Activated CD8-positive, alpha-beta memory T cell treated with anti-CD3 and anti-CD28 coated beads for 36 hours (primary cell): Measurements from ENCODE around the gene JMJD8. TPM values are rescaled to one million over a fixed set of nuclear protein-coding genes. Genes with fewer than 3 reads are reported as not detected.

ENCODE experiments used
- CTCF ChIA-PET: fragments of 350-600 bp; sonication (Branson Sonifier 250); formaldehyde crosslinking; loops from one replicate; lab custom pipeline; 2021; ENCODE audit warnings: antibody characterized with exemption; lab: Charles Lee
- POLR2A ChIA-PET: fragments of 350-600 bp; sonication (Branson Sonifier 250); formaldehyde crosslinking; loops from one replicate; lab custom pipeline; 2021; ENCODE audit warnings: antibody characterized with exemption; lab: Charles Lee
- total RNA-seq, 2 experiments: library from RNA; stranded (reverse); gene quantifications; one replicate each; pipeline ENCODE4 v1.2.3, GENCODE V29; 2021

Gene JMJD8
- total RNA-seq, 2 experiments from 2014 or later = 48.7 to 49.3 TPM

DNA sequence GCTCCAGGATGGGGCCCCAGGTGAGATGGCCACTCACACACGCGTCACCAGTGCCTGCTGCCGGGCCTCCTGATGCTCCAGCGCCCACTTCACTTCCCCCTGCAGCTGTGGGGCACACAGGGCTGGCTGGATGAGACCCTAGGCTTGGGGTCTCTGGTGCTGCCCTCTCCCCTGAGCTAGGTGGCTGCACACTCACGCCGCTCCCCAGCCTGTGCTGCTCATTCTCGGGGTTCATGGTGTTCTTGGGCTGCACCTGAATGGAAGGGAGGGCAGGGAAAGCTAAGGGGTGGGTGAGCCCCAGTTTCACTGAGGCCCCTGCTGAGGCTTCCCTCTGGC is 40.9 kb upstream of the JMJD8 start:
- CTCF ChIA-PET = interaction anchor here (0.7 to 3.1 kb wide), 4 partner anchors 10 to 89 kb away, joined by 3 to 26 read pairs (median 4); partner anchors contain the start of genes METRN and WDR24
- POLR2A ChIA-PET = interaction anchor here (1.2 kb wide), 1 partner anchor 11 kb away, joined by 7 read pairs; no protein-coding TSS in a partner anchor

DNA sequence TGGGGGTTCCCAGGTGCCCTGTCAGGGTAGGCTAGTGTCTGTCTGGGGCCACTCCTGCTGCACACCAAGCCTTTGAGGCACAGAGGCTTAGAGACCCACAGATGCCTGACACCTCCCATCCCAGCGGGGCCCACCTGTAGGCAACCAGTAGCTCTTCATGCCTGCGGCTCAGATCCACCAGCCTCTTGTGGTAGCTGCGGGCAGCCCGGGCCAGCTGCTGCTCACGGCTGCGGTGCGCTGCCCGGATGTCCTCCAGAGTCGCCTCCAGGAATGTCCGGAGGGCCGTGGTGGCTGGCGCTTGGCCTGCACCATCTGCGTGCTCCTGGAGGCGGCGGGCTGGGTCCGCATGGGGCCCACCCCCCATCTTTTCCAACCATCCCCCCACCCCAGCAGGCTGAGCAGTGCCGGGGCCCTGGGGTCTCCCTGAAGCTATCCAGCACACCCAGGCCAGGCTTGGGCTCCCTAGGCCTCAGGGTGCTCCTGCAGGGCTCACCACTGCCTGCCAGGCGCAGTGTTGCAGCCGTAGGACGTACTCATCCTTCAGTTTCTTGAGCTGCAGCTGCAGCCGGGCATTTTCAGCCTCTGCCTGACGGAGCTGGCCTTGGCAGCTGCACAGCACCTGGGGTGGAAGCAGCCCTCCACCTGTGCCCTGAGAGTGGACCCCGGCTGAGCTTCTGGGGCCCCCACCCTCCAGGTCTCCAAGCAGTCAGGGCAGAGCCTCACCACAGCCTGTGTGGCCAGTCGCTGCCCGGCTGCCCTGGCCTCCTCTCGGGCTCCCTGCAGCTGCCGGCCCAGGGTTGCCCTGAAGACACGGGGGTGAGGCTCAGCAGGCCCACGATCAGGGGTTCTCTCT is 40.3 kb upstream of the JMJD8 start:
- ChIA-PET CTCF (interaction anchor here (0.7 to 3.1 kb wide), 3 partner anchors 10 to 89 kb away, joined by 3 to 26 read pairs (median 3); partner anchors contain the start of genes METRN and WDR24), POLR2A (no interaction called here)

DNA sequence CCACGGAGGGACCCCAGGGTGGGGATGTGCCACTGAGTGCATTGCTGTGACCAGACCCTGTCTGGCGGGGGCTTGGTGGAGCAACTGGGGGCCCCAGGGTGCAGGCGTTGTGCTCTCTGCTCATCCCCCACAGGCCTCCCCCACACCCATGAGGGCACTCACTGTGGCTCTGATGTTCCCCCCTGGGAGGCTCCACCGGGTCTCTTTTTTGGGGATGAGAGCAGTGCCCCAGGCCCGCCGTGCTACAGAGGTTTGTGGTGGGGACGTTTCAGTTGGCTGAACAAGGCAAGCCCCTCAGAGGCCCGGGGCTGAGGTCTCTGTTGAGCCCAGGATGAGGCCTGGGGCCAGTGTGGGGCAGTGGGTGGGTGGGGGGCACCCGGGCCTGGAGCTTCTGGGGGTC is 39.6 kb upstream of the JMJD8 start:
- ChIA-PET POLR2A (interaction anchor here (1.0 kb wide), 1 partner anchor 12 kb away, joined by 3 read pairs; no protein-coding TSS in a partner anchor), CTCF (interaction anchor here (3.1 kb wide), 1 partner anchor 10 kb away, joined by 26 read pairs; the partner anchor contains the start of gene METRN)

DNA sequence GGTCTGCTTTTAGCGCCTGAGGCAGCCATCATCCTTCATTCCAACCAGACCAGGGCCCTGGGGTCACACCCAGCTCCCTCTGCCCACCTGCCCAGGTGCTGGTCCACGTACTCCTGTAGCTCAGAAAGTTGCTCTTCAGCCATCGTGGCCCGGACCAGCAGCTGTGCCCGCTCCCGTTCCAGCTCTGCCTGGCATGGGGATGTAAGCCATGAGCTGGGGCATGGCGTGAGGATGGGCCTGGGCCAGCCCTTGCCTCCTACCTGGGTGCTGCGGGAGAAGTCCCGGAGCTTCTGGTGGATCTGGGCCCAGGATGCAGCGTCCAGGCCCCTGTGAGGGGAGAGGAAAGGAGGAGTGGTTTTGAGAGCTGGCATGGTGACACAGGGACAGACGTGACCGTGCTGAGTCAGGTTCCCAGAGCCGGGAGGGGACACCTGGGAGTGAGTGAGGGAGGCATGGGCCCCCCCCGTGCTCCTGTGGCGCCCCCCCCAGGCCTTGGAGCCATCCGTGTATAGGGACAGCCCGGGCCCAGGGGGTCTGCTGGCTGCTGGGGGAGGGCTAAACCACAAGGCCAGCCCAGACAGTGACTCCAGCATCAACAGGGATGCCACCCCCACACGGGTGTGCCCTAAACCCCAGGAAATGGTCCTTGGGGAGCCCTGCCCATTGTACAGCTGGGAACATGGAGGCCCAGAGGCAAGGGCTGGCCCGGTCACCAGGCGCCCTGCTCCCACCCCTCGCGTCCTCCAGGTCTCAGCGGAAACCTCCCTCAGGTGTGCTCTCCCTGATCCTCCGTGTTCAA is 38.9 kb upstream of the JMJD8 start:
- ChIA-PET CTCF (interaction anchor here (0.6 to 1.9 kb wide), 3 partner anchors 11 to 139 kb away, joined by 3 to 5 read pairs (median 4); no protein-coding TSS in a partner anchor), POLR2A (interaction anchor here (1.0 kb wide), 2 partner anchors 13 to 18 kb away, joined by 3 read pairs; partner anchors contain the start of gene CIAO3)

DNA sequence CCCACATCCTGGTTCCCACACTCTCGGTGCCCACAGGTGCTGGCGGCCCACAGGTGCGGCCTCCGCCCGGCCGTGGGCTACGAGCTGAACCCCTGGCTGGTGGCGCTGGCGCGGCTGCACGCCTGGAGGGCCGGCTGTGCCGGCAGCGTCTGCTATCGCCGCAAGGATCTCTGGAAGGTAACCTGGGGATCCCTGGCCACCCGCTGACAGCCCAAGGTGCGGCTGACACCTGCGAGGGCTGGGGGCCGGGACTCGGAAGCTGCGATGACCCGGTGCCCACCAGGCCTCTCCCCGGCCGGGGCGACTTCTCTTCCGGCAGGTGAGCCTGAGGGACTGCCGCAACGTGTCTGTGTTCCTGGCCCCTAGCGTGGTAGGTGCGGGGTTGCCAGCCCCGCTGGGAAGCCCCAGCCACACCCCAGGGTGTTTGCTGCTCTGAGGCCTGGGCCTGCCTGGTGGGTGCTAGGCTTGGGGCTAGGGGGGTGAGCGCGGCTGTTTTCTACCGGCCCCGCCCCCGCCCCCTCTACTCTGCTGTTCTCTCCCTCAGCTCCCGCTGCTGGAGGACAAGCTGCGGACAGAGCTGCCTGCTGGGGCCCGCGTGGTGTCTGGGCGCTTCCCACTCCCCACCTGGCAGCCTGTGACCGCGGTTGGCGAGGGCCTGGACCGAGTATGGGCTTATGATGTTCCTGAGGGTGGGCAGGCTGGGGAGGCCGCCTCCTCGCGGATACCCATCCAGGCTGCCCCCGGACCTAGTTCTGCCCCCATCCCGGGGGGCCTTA is 37.8 kb upstream of the JMJD8 start:
- ChIA-PET POLR2A (interaction anchor here (1.0 to 3.9 kb wide), 6 partner anchors 9 to 85 kb away, joined by 3 to 15 read pairs (median 4); partner anchors contain the start of gene CIAO3), CTCF (interaction anchor here (0.8 to 3.2 kb wide), 8 partner anchors 8 to 63 kb away, joined by 3 to 15 read pairs (median 4); no protein-coding TSS in a partner anchor)

DNA sequence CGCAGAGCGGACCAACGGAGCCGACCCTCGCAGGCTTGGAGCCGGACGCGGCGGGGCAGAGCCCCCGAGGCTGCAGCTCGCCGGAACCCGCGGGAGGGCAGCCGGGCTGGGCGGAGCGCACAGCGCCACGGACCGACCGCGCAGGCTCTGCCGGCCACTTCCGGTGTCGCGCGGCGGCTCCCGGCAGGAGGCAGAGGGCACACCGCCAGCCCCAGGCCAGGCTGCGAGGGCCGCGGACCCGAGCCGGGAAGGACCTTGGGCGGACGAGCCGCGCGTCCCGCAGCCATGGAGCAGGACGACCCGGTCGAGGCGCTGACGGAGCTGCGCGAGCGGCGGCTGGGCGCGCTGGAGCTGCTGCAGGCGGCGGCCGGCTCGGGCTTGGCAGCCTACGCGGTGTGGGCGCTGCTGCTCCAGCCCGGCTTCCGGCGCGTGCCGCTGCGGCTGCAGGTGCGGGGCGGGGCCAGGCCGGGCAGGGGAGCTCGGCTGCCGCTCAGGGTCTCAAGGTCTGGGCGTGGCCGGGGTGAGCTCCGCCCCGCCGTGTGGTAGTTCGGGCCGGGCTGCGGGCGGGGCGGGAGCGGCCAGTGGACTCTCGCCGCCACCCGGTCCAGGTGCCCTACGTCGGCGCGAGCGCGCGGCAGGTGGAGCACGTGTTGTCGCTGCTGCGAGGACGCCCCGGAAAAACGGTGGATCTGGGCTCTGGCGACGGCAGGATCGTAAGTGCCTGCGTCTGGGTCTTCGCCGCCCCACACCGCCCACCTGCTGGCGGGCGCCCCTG is 37.0 kb upstream of the JMJD8 start, which contains the start of gene ANTKMT:
Gene ANTKMT, plus strand, starts transcription at position 157 of the 775 bp plus-strand sequence. Its CDS starts 129 bp downstream, at position 286.
- CTCF ChIA-PET = interaction anchor here (0.8 to 3.2 kb wide), 11 partner anchors 9 to 64 kb away, joined by 3 to 17 read pairs (median 5); partner anchors contain the start of gene RHBDL1
- POLR2A ChIA-PET = interaction anchor here (0.9 to 3.9 kb wide), 7 partner anchors 9 to 85 kb away, joined by 3 to 15 read pairs (median 3); partner anchors contain the start of gene CIAO3

DNA sequence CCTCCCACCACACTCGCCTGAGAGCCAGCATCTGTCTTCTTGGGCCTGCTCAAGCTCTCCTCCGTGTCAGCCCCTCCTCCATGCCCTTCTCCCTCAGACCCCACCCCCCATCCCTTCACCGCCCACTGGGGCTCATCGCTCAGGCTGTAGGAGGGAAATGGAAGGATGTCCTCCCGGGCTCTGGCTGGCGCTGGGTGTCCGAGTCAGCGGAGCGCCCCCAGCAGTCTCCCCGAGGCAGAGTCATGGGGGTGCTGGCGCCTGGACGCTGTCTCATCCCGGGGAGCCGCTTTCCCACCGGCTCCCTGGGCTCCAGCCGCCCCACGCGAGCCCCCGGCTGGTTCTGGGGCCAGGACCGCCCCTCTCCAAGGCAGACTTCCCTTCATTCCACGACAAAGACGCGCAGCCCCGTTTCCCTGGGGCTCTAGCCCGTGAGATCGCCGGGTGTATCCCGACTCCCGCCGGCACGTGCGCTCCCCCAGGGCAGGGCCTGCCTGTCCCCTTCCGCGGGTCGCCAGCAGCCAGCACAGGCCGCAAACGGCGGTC is 36.4 kb upstream of the JMJD8 start:
- ChIA-PET CTCF (interaction anchor here (0.7 to 3.2 kb wide), 14 partner anchors 8 to 92 kb away, joined by 3 to 17 read pairs (median 4); partner anchors contain the start of genes CIAO3 and RHBDL1), POLR2A (interaction anchor here (0.6 to 3.9 kb wide), 9 partner anchors 10 to 86 kb away, joined by 3 to 15 read pairs (median 3); partner anchors contain the start of genes CIAO3 and RHOT2)

DNA sequence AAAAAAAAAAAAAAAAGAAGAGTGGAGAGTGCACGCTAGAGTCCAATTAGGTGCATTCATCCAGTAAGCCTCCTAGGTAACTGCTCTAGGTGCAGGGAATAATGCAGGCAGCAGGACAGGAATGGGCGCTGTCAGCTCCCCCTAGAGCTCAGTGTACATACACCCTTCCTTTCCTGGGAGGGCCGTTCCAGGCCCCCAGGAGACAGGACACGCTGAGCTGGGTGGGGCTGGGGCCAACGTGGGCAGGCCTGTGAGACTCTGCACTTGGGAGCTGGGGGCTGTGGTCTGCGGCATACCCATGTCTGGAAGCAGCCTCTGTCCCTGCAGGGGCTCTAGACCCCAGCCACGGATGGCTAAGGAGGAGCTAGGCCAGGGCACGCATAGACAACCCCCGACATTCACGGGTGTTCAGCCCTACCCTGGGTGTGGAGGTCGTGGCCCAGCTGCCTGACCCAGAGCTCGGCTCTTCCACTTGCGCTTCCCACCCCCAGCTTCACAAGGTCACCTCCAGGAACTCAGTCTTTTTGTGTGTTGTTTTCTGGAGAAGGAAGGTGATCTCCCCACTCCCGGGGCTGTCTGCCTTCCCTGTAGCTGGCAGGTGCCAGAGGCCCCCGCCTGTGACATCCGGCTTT is 35.8 kb upstream of the JMJD8 start:
- ChIA-PET POLR2A (interaction anchor here (0.6 to 3.9 kb wide), 6 partner anchors 11 to 63 kb away, joined by 3 to 15 read pairs (median 3); partner anchors contain the start of genes CIAO3 and RHOT2), CTCF (interaction anchor here (0.7 to 3.2 kb wide), 11 partner anchors 9 to 92 kb away, joined by 3 to 17 read pairs (median 4); partner anchors contain the start of gene CIAO3)

DNA sequence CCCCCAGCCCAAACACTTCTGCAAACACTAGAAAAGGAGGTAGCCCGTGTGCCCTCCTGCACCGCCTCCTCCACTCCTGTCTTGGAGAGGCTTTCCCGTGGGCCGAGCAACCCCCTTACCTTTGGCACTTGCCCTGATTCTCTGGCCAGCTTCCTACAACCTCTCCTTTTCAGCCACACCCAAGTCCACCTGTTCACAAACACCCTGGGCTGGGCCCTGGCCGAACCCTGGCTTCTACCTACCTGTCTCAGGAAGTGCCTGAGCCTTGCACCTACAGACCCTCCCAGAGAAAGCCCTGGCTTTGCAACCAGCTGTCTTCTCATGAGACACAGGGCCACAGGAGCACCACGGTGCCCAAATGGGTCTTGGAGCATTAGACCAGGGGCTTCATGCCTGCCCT is 34.8 kb upstream of the JMJD8 start:
- CTCF ChIA-PET = interaction anchor here (1.3 to 3.2 kb wide), 4 partner anchors 17 to 93 kb away, joined by 3 to 17 read pairs (median 9); no protein-coding TSS in a partner anchor
- POLR2A ChIA-PET = interaction anchor here (3.9 kb wide), 1 partner anchor 12 kb away, joined by 15 read pairs; no protein-coding TSS in a partner anchor

DNA sequence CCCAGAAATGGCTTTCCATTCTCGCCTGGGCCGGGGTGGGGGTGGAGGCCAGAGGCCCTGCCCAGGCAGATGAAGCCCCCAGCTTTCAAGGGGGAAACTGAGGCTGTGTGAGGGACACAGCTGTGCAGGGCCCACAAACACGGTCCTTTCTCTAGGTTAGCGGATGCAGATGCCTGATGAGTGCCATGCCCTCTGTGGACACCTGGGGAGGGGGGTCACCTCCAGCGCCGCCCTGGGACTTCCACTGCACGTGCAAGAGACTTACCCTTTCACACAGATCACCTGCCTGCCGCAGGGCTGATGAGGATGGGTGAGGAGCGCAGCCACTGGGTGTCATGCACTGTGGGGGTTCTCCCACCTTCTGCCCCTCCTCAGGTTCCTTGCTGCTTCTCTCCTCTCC is 34.3 kb upstream of the JMJD8 start:
- CTCF ChIA-PET = interaction anchor here (1.3 kb wide), 1 partner anchor 25 kb away, joined by 3 read pairs; no protein-coding TSS in a partner anchor
- POLR2A ChIA-PET = no interaction called here

DNA sequence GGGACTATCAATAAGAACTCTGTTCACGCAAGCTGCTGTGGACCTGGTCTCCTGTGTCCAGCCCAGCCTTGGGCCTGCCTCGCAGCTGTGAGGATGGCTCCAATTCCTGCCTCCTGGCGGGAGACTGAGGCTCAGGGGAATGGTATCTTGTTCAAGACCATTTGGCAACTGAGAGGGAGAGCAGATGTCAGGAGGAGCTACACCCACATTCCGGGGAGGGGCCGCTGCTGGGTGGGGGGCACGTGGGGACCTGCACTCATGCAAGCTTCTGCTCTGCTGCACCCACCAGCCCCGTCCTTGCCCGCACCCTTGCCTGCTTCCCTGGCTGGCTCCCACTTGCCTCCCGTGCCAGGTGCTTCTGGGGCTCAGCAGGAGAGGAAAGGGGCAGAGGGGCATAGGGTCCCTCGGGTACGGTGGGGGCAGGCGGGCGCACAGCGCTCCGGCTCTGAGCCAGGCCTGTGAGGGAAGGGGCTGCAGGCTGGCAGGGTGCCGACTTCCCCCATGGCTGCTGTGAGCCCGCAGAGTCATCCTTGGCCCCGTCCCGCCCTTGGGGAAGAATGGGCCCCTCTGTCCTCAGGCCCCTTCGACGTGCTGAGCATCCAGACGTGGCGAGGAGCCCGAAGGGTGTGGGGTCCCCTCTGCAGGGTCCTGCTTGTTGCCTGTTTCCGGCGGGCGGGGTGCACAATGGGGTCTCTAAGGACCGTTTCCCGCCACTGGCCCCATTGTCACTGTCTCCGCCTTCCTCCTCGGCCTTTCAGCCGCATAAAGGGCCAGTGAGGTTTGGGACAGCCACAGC is 33.5 kb upstream of the JMJD8 start:
- ChIA-PET POLR2A (interaction anchor here (0.5 kb wide), 1 partner anchor 595 kb away, joined by 8 read pairs; no protein-coding TSS in a partner anchor), CTCF (interaction anchor here (0.8 kb wide), 1 partner anchor 21 kb away, joined by 3 read pairs; no protein-coding TSS in a partner anchor)

DNA sequence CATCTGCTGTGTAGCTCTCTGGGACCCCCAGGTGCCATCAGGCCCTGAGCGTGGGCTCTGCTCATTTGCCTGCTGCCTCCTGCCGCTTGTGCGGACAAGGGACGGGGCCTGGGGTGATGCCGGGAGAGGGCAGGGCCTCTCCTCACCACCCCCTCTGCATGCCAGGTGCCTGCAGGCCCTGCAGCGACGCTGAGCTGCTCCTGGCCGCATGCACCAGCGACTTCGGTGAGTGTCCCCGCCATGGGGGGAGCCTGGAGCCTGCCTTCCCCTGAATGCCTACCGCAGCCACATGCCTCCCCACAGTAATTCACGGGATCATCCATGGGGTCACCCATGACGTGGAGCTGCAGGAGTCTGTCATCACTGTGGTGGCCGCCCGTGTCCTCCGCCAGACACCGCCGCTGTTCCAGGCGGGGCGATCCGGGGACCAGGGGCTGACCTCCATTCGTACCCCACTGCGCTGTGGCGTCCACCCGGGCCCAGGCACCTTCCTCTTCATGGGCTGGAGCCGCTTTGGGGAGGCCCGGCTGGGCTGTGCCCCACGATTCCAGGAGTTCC is 32.7 kb upstream of the JMJD8 start:
- POLR2A ChIA-PET = interaction anchor here (0.5 to 1.3 kb wide), 3 partner anchors 12 to 596 kb away, joined by 8 to 12 read pairs (median 8); no protein-coding TSS in a partner anchor

DNA sequence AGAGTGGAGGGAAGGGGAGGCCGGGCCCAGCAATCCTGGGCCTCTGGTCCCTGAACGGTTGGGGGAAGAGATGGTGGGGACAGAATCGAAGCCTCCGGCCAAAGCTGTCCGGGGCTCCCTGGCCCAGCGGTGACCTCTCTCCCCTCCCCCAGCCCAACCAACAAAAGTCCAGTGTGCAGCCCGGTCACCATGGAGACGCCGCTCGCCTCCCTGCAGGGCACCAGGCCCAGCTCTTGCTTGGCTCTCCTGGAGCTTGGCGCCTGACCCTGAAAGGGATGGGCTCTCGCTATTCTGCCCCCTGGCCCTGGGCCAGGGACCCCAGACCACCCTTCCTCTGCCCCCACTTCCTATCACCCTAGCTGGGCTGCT is 32.0 kb upstream of the JMJD8 start:
- CTCF ChIA-PET = interaction anchor here (0.9 to 4.5 kb wide), 12 partner anchors 9 to 289 kb away, joined by 3 to 26 read pairs (median 8); partner anchors contain the start of genes CCDC78, CHTF18, CIAO3 and RPUSD1
- POLR2A ChIA-PET = interaction anchor here (0.6 to 1.3 kb wide), 4 partner anchors 9 to 21 kb away, joined by 3 to 12 read pairs (median 6); no protein-coding TSS in a partner anchor

More for the DNA sequence above, 32.7 kb upstream of the JMJD8 start:
- CTCF ChIA-PET = interaction anchor here (0.8 to 2.7 kb wide), 8 partner anchors 11 to 289 kb away, joined by 3 to 12 read pairs (median 6); partner anchors contain the start of gene CIAO3
